AG04449 (cell line): ENCODE data around the gene FAM53A.

Experiments
- CTCF ChIA-PET: fragments of 350-600 bp; formaldehyde crosslinking; extraction: SDS; loops from one replicate; lab custom pipeline; 2021; ENCODE audit warnings: antibody characterized with exemption; lab: Yijun Ruan, JAX
- POLR2A ChIA-PET: fragments of 400-600, 350-600 bp; formaldehyde crosslinking; extraction: SDS; loops from one replicate; lab custom pipeline; 2020; ENCODE audit warnings: antibody characterized with exemption, inconsistent platforms; lab: Yijun Ruan, JAX
- DNase-seq: peaks from one replicate; pipeline ENCODE4 v3.0.0-alpha.2; 2010; ENCODE audit warnings: low read depth, low spot score
- H3K4me3 ChIP-seq: 2 replicates; pipeline ENCODE4 v1.5.1; 2011; ENCODE audit warnings: low read depth, mild to moderate bottlenecking, control low read depth, low read length
- CTCF ChIP-seq: IDR thresholded peaks from one replicate; pipeline ENCODE4 v1.5.1; 2011; ENCODE audit warnings: mild to moderate bottlenecking, moderate library complexity, low read length, control low read depth, inconsistent platforms; ENCODE audit not compliant: insufficient read depth; ENCODE audit errors: missing control alignments

Gene FAM53A

GRCh38 chr4:1713003-1713851, 29.1 kb upstream of the FAM53A start:
- no peak for DNase-seq
- peak overlapping the region; percentile 89 for H3K4me3 ChIP-seq
- TF ChIP-seq CTCF, result no peak
- ChIA-PET CTCF (interaction anchor here (1.1 to 7.8 kb wide), 4 partner anchors 9 to 20 kb away, joined by 3 to 56 read pairs (median 12); no protein-coding TSS in a partner anchor), POLR2A (interaction anchor here (0.9 to 1.3 kb wide), 4 partner anchors 8 to 85 kb away, joined by 3 to 21 read pairs (median 6); partner anchors contain the start of genes TACC3 and TMEM129)

- TF ChIP-seq CTCF, result no peak
- POLR2A ChIA-PET, result interaction anchor here (0.6 to 1.3 kb wide), 7 partner anchors 8 to 163 kb away, joined by 3 to 21 read pairs (median 4); partner anchors contain the start of genes TACC3 and TMEM129
- CTCF ChIA-PET, result interaction anchor here (1.1 to 7.8 kb wide), 4 partner anchors 8 to 19 kb away, joined by 3 to 56 read pairs (median 12); no protein-coding TSS in a partner anchor
- no peak for DNase-seq
- H3K4me3 ChIP-seq, result peak within 1 kb of the TSS; percentile 89
These were observed 28.3 kb upstream of the FAM53A start, which contains the start of gene SLBP for GRCh38 chr4:1712216-1713002. Gene SLBP (minus strand): TSS chr4:1712319. CDS start chr4:1712188, 131 bp downstream.

DNA sequence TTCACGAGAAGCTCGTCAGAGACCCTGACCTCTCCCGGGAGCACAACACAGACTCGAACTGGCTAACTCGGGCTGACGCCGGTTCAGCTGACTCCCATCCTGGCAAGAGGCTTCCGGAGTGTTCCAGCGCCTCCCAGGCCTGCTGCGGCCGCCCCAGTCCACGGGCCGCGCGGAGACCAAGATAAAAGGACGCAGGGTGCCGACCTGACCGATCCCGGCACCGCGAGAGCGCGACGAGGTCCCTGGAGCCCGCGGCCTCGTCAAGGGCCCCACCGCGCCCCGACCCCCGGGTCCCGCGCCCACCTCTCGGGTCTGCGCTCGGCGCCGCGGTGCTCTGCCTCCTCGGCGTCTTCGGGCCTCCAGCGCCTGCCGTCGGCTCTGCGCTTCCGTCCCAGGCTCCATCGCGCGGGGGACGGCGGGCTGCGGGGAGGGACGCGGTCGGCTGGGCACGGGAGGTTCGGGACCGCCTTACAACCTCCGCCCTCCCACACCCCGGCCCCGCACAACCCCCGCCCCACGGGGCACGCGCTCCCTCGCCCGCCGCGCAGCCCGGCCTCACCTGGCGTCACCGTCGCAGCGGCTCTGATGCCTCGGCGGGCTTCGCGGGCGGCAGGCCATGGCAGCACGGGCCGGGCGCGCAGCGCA, 27.6 kb upstream of the FAM53A start:
- DNase-seq, result no peak
- TF ChIP-seq CTCF, result no peak
- POLR2A ChIA-PET, result interaction anchor here (0.6 to 1.3 kb wide), 7 partner anchors 9 to 164 kb away, joined by 3 to 21 read pairs (median 3); partner anchors contain the start of genes TACC3 and TMEM129
- H3K4me3 ChIP-seq, result peak overlapping the region; percentile 89
- CTCF ChIA-PET, result interaction anchor here (3.8 to 7.8 kb wide), 2 partner anchors 15 to 19 kb away, joined by 20 to 56 read pairs; no protein-coding TSS in a partner anchor

GRCh38 chr4:1711055-1711570, 27.0 kb upstream of the FAM53A start:
- ChIA-PET POLR2A (interaction anchor here (0.7 kb wide), 1 partner anchor 10 kb away, joined by 3 read pairs; the partner anchor contains the start of genes TACC3 and TMEM129), CTCF (interaction anchor here (3.8 to 7.8 kb wide), 2 partner anchors 16 to 18 kb away, joined by 20 to 56 read pairs; no protein-coding TSS in a partner anchor)
- H3K4me3 ChIP-seq, result peak overlapping the region; percentile 89
- no peak for DNase-seq
- TF ChIP-seq CTCF, result no peak

DNA sequence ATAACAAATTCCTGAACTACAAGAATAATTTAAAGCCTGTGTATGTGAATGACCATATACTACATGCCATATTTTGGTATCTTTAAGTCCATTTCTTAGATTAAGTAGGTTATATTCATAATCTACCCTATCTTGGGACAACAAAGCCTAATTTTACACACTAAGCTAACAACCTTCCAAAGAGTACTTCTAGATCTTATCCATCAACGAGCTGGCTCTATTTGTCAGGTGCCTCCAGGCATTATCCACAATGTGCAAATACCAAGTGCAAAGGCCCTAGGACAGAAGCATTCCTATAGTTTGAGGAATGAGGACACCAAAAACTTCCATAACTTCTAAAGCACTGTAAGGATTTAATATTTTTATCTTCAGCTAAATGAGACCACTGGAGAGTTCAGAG, 24.5 kb upstream of the FAM53A start:
- ChIA-PET POLR2A (no interaction called here), CTCF (interaction anchor here (0.9 to 10.5 kb wide), 6 partner anchors 9 to 39 kb away, joined by 3 to 195 read pairs (median 10); no protein-coding TSS in a partner anchor)
- no peak overlapping the region for H3K4me3 ChIP-seq
- DNase-seq, result no peak
- TF ChIP-seq CTCF, result no peak
